Neutrophil (primary cell): ENCODE data around the gene PCNT.

Experiments
- H3K27ac ChIP-seq: fragments of 200-600 bp; sonication (generic); 2 replicates; pipeline ENCODE4 v1.5.1; 2016; ENCODE audit warnings: mild to moderate bottlenecking, moderate library complexity
- H3K27me3 ChIP-seq: fragments of 200-600 bp; sonication (generic); 2 replicates; pipeline ENCODE4 v1.6.0; 2016; ENCODE audit warnings: mild to moderate bottlenecking
- H3K36me3 ChIP-seq: fragments of 200-600 bp; sonication (generic); 2 replicates; pipeline ENCODE4 v1.5.1; 2017
- H3K4me1 ChIP-seq, 2 experiments: fragments of 200-600 bp in 1 of 2; sonication (generic) in 1 of 2; 1 replicate in 1 of 2; 2 replicates in 1 of 2; pipeline versions ENCODE4 v1.5.1 to v1.6.1; 2013 to 2016; ENCODE audit warnings: low read depth in 1 of 2, low read length in 1 of 2, mild to moderate bottlenecking in 1 of 2, moderate library complexity in 1 of 2; ENCODE audit not compliant: control insufficient read depth in 1 of 2, insufficient read depth in 1 of 2
- H3K4me3 ChIP-seq, 2 experiments: fragments of 200-600 bp in 1 of 2; sonication (generic) in 1 of 2; 1 replicate in 1 of 2; 2 replicates in 1 of 2; pipeline ENCODE4 v1.5.1; 2013 to 2016; ENCODE audit warnings: low read depth in 1 of 2, low read length in 1 of 2, mild to moderate bottlenecking in 1 of 2, moderate library complexity in 1 of 2
- H3K9me3 ChIP-seq: fragments of 200-600 bp; sonication (generic); 2 replicates; pipeline ENCODE4 v1.5.1; 2016
- CTCF ChIP-seq: fragments of 200-600 bp; sonication (generic); IDR thresholded peaks from 2 replicates; pipeline ENCODE4 v1.5.1; 2016; ENCODE audit warnings: antibody characterized with exemption

Gene PCNT

GRCh38 chr21:46357684-46358425, 33.9 kb downstream of the PCNT start:
- Histone ChIP-seq H3K27me3 (no peaks in the 10 kb centered on the region), H3K36me3 (peaks cover 73% of the 10 kb centered on the region), H3K9me3 (no peaks in the 10 kb centered on the region), H3K27ac (no peak overlapping the region), H3K4me1 (no peaks in the 10 kb centered on the region), H3K4me3 (no peak overlapping the region)
- TF ChIP-seq CTCF, result no peak

GRCh38 chr21:46361176-46361575, 37.2 kb downstream of the PCNT start:
- peaks cover 64% of the 10 kb centered on the region for H3K36me3 ChIP-seq
- no peak overlapping the region for H3K4me3 ChIP-seq
- H3K27me3 ChIP-seq, result no peaks in the 10 kb centered on the region
- no peaks in the 10 kb centered on the region for H3K9me3 ChIP-seq
- TF ChIP-seq CTCF, result no peak
- H3K4me1 ChIP-seq, result peaks cover 0 to 1% of the 10 kb centered on the region in 2 experiments
- no peak overlapping the region for H3K27ac ChIP-seq

GRCh38 chr21:46361935-46362334, 38.0 kb downstream of the PCNT start:
- peaks cover 64% of the 10 kb centered on the region for H3K36me3 ChIP-seq
- no peak for TF ChIP-seq CTCF

GRCh38 chr21:46362946-46363345, 39.0 kb downstream of the PCNT start:
- H3K4me1 ChIP-seq, result peaks cover 0 to 6% of the 10 kb centered on the region in 2 experiments
- H3K9me3 ChIP-seq, result no peaks in the 10 kb centered on the region
- H3K4me3 ChIP-seq, result no peak overlapping the region
- H3K27me3 ChIP-seq, result no peaks in the 10 kb centered on the region
- no peak for TF ChIP-seq CTCF
- peaks cover 60% of the 10 kb centered on the region for H3K36me3 ChIP-seq
- no peak overlapping the region for H3K27ac ChIP-seq

More at GRCh38 chr21:46361935-46362334, 38.0 kb downstream of the PCNT start:
- Histone ChIP-seq H3K9me3 (no peaks in the 10 kb centered on the region), H3K4me3 (no peak overlapping the region), H3K27ac (no peak overlapping the region), H3K27me3 (no peaks in the 10 kb centered on the region), H3K4me1 (peaks cover 0 to 6% of the 10 kb centered on the region in 2 experiments)

- H3K27me3 ChIP-seq, result no peaks in the 10 kb centered on the region
- no peak overlapping the region for H3K27ac ChIP-seq
- TF ChIP-seq CTCF, result no peak
- peaks cover 56% of the 10 kb centered on the region for H3K36me3 ChIP-seq
- H3K4me3 ChIP-seq, result no peak overlapping the region
- H3K4me1 ChIP-seq, result peaks cover 3 to 6% of the 10 kb centered on the region in 2 experiments
- H3K9me3 ChIP-seq, result no peaks in the 10 kb centered on the region
These were observed 39.7 kb downstream of the PCNT start for GRCh38 chr21:46363698-46364097.
